ENCODE results near the gene NTN3. TPM values are rescaled to one million over a fixed set of nuclear protein-coding genes. Genes with fewer than 3 reads are reported as not detected.
A peak's percentile ranks its signal among the peaks of the same experiment; 100 is the strongest.

The NTN3 gene
- total and polyA plus RNA-seq, 5 donors from 2014 or later: not detected

DNA sequence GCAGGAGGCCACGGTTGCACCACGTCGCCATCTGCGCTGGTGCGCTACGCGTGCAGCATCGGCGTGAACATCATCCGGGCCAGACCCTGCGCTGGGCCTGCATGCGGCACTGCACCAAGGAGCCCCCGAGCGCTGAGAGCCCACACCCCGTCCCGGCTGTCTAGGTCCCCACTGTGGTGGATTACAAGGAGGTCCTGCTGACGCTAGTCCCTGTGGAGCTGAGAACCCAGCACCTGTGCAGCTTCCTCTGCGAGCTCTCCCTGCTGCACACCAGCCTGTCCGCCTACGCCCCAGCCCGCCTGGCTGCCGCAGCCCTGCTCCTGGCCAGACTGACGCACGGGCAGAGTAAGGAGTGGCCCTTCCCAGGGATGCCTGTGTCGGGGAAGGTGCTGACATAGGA lies 22.0 kb upstream of the NTN3 start:
- Mint-ChIP-seq H3K36me3 (peaks cover 34% of the 10 kb centered on the region), H3K9me3 (no peaks in the 10 kb centered on the region), H3K27me3 (no peaks in the 10 kb centered on the region), H3K4me3 (no peak overlapping the region), H3K4me1 (peaks cover 0 to 2% (median 0%) of the 10 kb centered on the region in 4 donors), H3K27ac (no peak overlapping the region)
- H3K27ac ChIP-seq (ENCODE audit: insufficient read depth, low read length, poor library complexity, severe bottlenecking): no peak overlapping the region
- no peaks in the 10 kb centered on the region for H3K9me3 ChIP-seq (ENCODE audit: control insufficient read depth in 2 of 2, low read length in 2 of 2)
- no peaks in the 10 kb centered on the region for H3K4me1 ChIP-seq (ENCODE audit: control insufficient read depth, insufficient read depth, low read length, poor library complexity, severe bottlenecking)
- no peak overlapping the region for H3K4me3 ChIP-seq (ENCODE audit: low read depth, low read length)
- H3K36me3 ChIP-seq (ENCODE audit: control insufficient read depth, insufficient read depth, low read length): peaks cover 23% of the 10 kb centered on the region
- ATAC-seq (ENCODE audit: low read depth in 2 of 2) (no peak), DNase-seq (no peak)
- no peaks in the 10 kb centered on the region for H3K27me3 ChIP-seq (ENCODE audit: control insufficient read depth, insufficient read depth, low read length)

GRCh38 chr16:2450535-2450934 lies 20.6 kb upstream of the NTN3 start:
- Histone ChIP-seq H3K4me3 (ENCODE audit: low read depth, low read length) (no peak overlapping the region), H3K4me1 (ENCODE audit: control insufficient read depth, insufficient read depth, low read length, poor library complexity, severe bottlenecking) (no peaks in the 10 kb centered on the region), H3K9me3 (ENCODE audit: control insufficient read depth in 2 of 2, low read length in 2 of 2) (no peaks in the 10 kb centered on the region), H3K27ac (ENCODE audit: insufficient read depth, low read length, poor library complexity, severe bottlenecking) (no peak overlapping the region), H3K36me3 (ENCODE audit: control insufficient read depth, insufficient read depth, low read length) (peaks cover 24% of the 10 kb centered on the region), H3K27me3 (ENCODE audit: control insufficient read depth, insufficient read depth, low read length) (no peaks in the 10 kb centered on the region)
- Mint-ChIP-seq H3K27me3 (no peaks in the 10 kb centered on the region), H3K9me3 (no peaks in the 10 kb centered on the region), H3K4me3 (no peak overlapping the region), H3K4me1 (peaks cover 0 to 2% (median 0%) of the 10 kb centered on the region in 4 donors), H3K27ac (no peak overlapping the region), H3K36me3 (peaks cover 28% of the 10 kb centered on the region)
- DNase-seq (no peak), ATAC-seq (ENCODE audit: low read depth in 2 of 2) (no peak)

DNA sequence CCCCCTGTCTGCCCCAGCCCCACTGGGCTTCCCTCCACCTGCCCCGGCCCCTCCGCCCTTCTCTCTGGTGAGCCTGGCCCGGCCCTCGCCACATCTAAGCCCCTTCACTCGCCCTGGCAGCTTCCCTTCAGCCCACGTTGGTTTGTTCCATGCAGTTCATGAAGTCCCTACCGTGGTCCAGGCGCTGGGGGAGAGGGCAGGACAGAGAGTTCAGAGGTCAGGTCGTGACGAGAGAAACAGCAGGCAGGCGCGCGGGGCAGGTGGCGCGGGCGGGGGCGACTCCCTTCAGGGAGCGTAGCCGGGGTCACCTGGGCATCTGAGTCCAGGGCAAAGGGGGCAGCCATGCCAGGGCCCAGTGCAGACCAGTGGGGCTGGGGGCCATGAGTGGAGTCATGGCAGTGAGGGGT lies 20.1 kb upstream of the NTN3 start:
- DNase-seq (no peak), ATAC-seq (ENCODE audit: low read depth in 2 of 2) (no peak)
- Histone ChIP-seq H3K4me1 (ENCODE audit: control insufficient read depth, insufficient read depth, low read length, poor library complexity, severe bottlenecking) (no peaks in the 10 kb centered on the region), H3K9me3 (ENCODE audit: control insufficient read depth in 2 of 2, low read length in 2 of 2) (no peaks in the 10 kb centered on the region), H3K27me3 (ENCODE audit: control insufficient read depth, insufficient read depth, low read length) (no peaks in the 10 kb centered on the region), H3K36me3 (ENCODE audit: control insufficient read depth, insufficient read depth, low read length) (peaks cover 22% of the 10 kb centered on the region), H3K27ac (ENCODE audit: insufficient read depth, low read length, poor library complexity, severe bottlenecking) (no peak overlapping the region), H3K4me3 (ENCODE audit: low read depth, low read length) (no peak overlapping the region)
- no peak overlapping the region for H3K27ac Mint-ChIP-seq
- H3K4me1 Mint-ChIP-seq: peaks cover 0 to 2% (median 0%) of the 10 kb centered on the region in 4 donors
- no peaks in the 10 kb centered on the region for H3K9me3 Mint-ChIP-seq
- H3K27me3 Mint-ChIP-seq: no peaks in the 10 kb centered on the region
- H3K4me3 Mint-ChIP-seq: peak overlapping the region in 1 of 4 donors; percentile 51
- H3K36me3 Mint-ChIP-seq: peaks cover 28% of the 10 kb centered on the region

- Histone ChIP-seq H3K4me3 (ENCODE audit: low read depth, low read length) (no peak overlapping the region), H3K27ac (ENCODE audit: insufficient read depth, low read length, poor library complexity, severe bottlenecking) (no peak overlapping the region), H3K9me3 (ENCODE audit: control insufficient read depth in 2 of 2, low read length in 2 of 2) (no peaks in the 10 kb centered on the region), H3K36me3 (ENCODE audit: control insufficient read depth, insufficient read depth, low read length) (peaks cover 13% of the 10 kb centered on the region), H3K4me1 (ENCODE audit: control insufficient read depth, insufficient read depth, low read length, poor library complexity, severe bottlenecking) (no peaks in the 10 kb centered on the region), H3K27me3 (ENCODE audit: control insufficient read depth, insufficient read depth, low read length) (no peaks in the 10 kb centered on the region)
- Mint-ChIP-seq H3K27ac (no peak overlapping the region), H3K9me3 (no peaks in the 10 kb centered on the region), H3K4me3 (no peak overlapping the region), H3K27me3 (no peaks in the 10 kb centered on the region), H3K4me1 (peaks cover 0 to 2% (median 0%) of the 10 kb centered on the region in 4 donors), H3K36me3 (peaks cover 21% of the 10 kb centered on the region)
- ATAC-seq (ENCODE audit: low read depth in 2 of 2): no peak
- DNase-seq: no peak
Observed at GRCh38 chr16:2451851-2452320, 19.2 kb upstream of the NTN3 start.

DNA sequence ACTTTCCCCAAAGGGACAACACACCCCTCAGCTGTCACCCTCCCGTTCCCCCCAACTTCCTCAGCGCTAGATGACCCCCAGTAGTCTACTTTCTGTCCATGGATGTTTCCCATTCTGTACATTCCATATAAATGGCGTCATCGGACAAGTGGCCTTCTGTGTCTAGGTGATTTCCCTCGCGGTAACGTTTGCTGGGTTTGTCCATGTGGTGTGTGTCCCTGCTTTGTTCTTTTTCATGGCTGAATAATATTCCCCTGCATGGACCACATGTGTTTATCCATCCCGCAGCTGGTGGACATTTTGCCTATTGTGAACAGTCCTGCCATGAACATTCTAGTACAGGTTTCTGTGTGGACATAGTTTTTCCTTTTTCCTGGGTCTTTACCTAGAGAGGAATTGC lies 18.4 kb upstream of the NTN3 start:
- H3K4me1 ChIP-seq (ENCODE audit: control insufficient read depth, insufficient read depth, low read length, poor library complexity, severe bottlenecking): no peaks in the 10 kb centered on the region
- no peaks in the 10 kb centered on the region for H3K27me3 ChIP-seq (ENCODE audit: control insufficient read depth, insufficient read depth, low read length)
- peaks cover 0 to 2% (median under 1%) of the 10 kb centered on the region in 4 donors for H3K4me1 Mint-ChIP-seq
- no peak overlapping the region for H3K4me3 ChIP-seq (ENCODE audit: low read depth, low read length)
- DNase-seq (no peak), ATAC-seq (ENCODE audit: low read depth in 2 of 2) (no peak)
- no peaks in the 10 kb centered on the region for H3K27me3 Mint-ChIP-seq
- peaks cover 21% of the 10 kb centered on the region for H3K36me3 Mint-ChIP-seq
- H3K9me3 Mint-ChIP-seq: no peaks in the 10 kb centered on the region
- H3K27ac Mint-ChIP-seq: no peak overlapping the region
- no peak overlapping the region for H3K4me3 Mint-ChIP-seq
- H3K36me3 ChIP-seq (ENCODE audit: control insufficient read depth, insufficient read depth, low read length): peaks cover 12% of the 10 kb centered on the region
- H3K27ac ChIP-seq (ENCODE audit: insufficient read depth, low read length, poor library complexity, severe bottlenecking): no peak overlapping the region
- no peaks in the 10 kb centered on the region for H3K9me3 ChIP-seq (ENCODE audit: control insufficient read depth in 2 of 2, low read length in 2 of 2)

DNA sequence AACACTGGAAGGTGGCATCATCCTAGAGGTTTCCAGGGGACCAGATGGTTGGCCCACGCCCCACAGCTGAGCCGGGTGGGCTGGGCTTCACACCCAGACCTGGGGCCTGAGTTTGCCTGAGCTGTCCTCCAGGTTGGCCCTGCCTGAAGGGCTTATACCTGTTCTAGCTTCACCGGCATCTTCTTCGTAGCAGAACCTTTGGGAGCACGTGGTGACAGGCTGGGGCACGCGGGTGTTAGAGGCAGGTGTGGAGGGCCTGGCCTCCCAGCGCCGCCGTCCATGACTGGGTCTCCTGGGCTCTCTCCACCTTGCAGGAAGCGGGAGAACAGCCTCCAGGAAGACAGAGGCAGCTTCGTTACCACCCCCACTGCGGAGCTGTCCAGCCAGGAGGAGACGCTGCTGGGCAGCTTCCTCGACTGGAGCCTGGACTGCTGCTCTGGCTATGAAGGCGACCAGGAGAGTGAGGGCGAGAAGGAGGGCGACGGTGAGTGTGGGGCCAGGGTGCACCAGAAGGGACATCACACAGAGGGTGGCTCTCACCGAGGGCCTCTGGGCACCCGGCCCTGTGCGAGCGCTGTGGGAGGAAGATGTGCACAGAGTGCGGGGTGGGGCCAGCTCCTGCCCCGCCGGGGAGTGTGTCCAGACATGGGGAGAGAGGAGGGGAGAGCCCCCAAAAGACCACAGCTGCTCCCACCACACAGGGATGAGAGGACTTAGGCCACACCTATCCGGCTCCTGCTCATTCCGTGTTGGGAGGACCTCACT lies 15.8 kb upstream of the NTN3 start:
- Histone ChIP-seq H3K9me3 (ENCODE audit: control insufficient read depth in 2 of 2, low read length in 2 of 2) (no peaks in the 10 kb centered on the region), H3K4me3 (ENCODE audit: low read depth, low read length) (no peak overlapping the region), H3K36me3 (ENCODE audit: control insufficient read depth, insufficient read depth, low read length) (peaks cover 10% of the 10 kb centered on the region), H3K27me3 (ENCODE audit: control insufficient read depth, insufficient read depth, low read length) (no peaks in the 10 kb centered on the region), H3K27ac (ENCODE audit: insufficient read depth, low read length, poor library complexity, severe bottlenecking) (no peak overlapping the region), H3K4me1 (ENCODE audit: control insufficient read depth, insufficient read depth, low read length, poor library complexity, severe bottlenecking) (peaks cover 10% of the 10 kb centered on the region)
- peaks cover 2 to 10% (median 5%) of the 10 kb centered on the region in 4 donors for H3K4me1 Mint-ChIP-seq
- H3K36me3 Mint-ChIP-seq: peaks cover 17% of the 10 kb centered on the region
- DNase-seq (no peak), ATAC-seq (ENCODE audit: low read depth in 2 of 2) (no peak)
- no peaks in the 10 kb centered on the region for H3K27me3 Mint-ChIP-seq
- H3K4me3 Mint-ChIP-seq: peak overlapping the region in 1 of 4 donors; percentile 38
- H3K27ac Mint-ChIP-seq: no peak overlapping the region
- H3K9me3 Mint-ChIP-seq: no peaks in the 10 kb centered on the region

- H3K4me1 Mint-ChIP-seq: peaks cover 2 to 10% (median 5%) of the 10 kb centered on the region in 4 donors
- DNase-seq: no peak
- peak overlapping the region in 1 of 4 donors; percentile 31 for H3K4me3 Mint-ChIP-seq
- H3K4me1 ChIP-seq (ENCODE audit: control insufficient read depth, insufficient read depth, low read length, poor library complexity, severe bottlenecking): peaks cover 13% of the 10 kb centered on the region
- H3K36me3 Mint-ChIP-seq: peaks cover 15% of the 10 kb centered on the region
- peak overlapping the region in 1 of 3 donors; percentile 59 for H3K27ac Mint-ChIP-seq
- H3K36me3 ChIP-seq (ENCODE audit: control insufficient read depth, insufficient read depth, low read length): peaks cover 10% of the 10 kb centered on the region
- no peak overlapping the region for H3K27ac ChIP-seq (ENCODE audit: insufficient read depth, low read length, poor library complexity, severe bottlenecking)
- no peaks in the 10 kb centered on the region for H3K27me3 Mint-ChIP-seq
- no peaks in the 10 kb centered on the region for H3K27me3 ChIP-seq (ENCODE audit: control insufficient read depth, insufficient read depth, low read length)
- ATAC-seq (ENCODE audit: low read depth in 2 of 2): no peak
- H3K9me3 ChIP-seq (ENCODE audit: control insufficient read depth in 2 of 2, low read length in 2 of 2): no peaks in the 10 kb centered on the region
- H3K9me3 Mint-ChIP-seq: no peaks in the 10 kb centered on the region
- no peak overlapping the region for H3K4me3 ChIP-seq (ENCODE audit: low read depth, low read length)
Observed at GRCh38 chr16:2456551-2457153, 14.4 kb upstream of the NTN3 start.
